HG02938 (cell line): Measurements from ENCODE around the gene CECR2.

Experiments
- ATAC-seq: cut with Tn5 transposase; IDR thresholded peaks from one replicate; pipeline ENCODE4 v1.9.1; 2021; ENCODE audit warnings: mild to moderate bottlenecking, moderate library complexity; ENCODE audit not compliant: unreplicated experiment

CECR2 gene

DNA sequence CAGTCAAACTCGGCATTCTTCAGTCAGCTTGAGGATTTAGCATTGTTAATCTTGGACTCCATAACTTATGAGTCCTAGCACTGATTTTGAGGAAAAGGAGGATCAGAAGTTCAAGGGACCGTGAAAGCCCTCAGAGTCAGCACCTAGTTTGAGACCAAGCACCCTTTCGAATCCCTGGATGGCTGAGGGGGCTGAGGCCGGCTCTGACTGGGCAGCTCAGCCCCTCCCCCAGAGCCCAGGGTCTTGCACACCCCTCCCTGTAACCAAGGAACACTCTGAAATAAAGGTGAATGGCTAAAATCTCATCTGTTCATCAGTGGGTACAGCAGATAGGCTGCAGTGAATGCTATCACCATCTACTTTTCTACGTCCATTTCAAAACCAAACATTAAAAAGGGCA is 221.3 kb downstream of the CECR2 start:
- no peak for ATAC-seq

DNA sequence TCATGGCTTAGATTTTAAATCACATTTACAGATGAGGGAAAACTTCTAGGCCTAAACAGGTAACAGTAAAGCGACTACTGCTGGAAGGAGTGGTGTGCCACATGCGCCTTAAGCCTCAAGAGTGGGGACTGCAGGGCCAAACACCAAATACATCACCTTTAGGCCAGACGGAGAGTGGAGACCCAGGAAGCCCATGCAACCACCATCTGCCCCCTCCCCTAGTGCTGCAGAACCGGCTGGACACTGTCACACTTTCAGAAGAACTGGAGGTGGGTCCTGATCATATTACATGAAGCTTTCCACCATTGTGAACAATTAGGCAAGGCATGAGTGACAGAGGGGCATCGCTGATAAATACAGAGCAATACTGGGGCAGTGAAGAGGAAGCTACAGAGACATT is 222.9 kb downstream of the CECR2 start:
- ATAC-seq: no peak

DNA sequence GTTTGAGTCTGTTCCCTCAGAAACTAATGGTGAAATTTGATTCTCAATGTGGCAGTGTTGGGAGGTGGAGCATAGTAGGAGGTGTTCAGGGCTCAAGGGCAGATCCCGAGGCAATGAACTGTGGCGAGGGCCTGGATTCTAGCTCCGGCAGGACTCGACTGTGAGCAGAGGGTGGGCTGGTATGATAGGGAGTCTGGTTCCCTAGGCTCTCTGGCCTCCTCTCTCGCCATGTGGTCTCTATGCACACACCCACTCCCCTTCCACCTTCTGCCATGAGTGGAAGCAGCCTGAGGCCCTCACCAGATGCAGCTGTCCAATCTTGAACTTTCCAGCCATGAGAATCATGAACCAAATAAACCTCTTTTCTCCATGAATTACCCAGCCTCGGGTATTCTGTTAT is 227.0 kb downstream of the CECR2 start:
- ATAC-seq: no peak

DNA sequence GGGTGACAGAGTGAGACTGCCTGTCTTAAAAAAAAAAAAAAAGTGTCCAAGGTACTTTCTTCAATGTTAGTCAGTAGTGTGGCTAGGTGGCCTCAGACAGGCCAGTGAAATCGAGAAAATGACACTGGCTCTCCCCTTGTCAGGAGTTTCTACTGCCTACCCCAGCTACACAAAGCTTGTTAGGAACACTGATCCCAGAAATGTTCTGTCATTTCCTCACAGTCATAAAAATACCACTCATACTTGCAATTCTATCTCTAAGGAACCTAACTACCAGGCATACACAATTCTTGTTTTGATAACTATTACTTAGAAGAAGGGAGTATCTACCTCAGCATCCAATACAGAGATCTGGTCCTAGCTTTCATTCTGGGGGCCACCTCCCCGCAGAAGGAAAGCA is 228.0 kb downstream of the CECR2 start:
- no peak for ATAC-seq

DNA sequence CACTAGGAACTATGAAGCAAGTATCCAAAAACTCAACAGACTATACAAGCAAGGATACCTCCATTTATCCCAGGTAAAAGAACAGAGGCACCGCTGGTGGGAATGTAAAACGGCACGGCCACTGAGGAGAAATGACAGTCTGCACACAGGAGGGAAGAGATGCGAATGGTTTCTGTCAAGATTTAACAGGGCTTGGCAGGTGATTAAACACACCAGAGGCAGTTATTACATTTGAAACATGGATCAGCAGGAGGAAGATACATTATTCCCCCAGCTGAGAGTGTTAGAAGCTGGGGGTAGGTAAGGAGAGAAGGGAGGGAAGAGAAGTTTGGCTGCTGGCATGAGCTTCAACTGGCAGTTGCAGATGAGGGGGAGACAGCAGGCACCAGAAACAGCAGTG is 229.1 kb downstream of the CECR2 start:
- ATAC-seq: no peak

DNA sequence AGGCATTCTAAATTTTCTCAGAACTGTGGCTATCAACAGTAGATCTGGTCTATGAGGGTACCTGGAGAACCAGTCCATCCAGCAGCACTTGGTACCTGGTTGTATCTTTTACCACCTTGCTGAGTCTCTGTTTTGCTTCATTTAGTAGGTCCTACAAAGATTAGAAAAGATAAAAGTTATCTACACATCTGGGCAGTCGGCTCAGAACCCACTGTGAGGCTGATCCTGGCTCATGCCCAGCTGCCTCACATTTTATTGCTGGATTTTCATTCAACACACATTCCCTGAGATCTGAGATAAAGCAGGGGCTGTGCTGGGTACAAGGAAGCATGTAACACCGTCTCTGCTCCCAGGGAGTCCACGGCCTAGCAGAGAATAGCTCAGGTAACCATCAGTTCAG is 231.8 kb downstream of the CECR2 start:
- no peak for ATAC-seq

DNA sequence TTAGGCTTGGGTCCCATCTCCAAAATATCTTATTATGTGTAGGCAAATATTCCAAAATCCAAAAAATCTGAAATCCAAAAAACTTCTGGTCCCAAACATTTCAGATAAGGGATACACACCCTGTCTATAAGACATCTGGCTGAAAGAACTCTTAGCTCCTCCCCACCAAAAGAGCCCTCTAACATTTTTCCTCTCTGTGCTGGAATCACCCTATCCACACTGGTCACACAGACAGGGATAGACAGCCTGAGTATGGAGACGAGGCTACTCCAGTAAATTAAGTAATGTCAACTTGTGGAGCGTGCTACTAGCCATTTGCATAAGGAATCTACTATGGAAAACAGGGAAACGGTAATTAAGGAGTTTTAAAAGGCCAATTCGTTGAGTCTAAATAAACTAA is 234.4 kb downstream of the CECR2 start:
- no peak for ATAC-seq

DNA sequence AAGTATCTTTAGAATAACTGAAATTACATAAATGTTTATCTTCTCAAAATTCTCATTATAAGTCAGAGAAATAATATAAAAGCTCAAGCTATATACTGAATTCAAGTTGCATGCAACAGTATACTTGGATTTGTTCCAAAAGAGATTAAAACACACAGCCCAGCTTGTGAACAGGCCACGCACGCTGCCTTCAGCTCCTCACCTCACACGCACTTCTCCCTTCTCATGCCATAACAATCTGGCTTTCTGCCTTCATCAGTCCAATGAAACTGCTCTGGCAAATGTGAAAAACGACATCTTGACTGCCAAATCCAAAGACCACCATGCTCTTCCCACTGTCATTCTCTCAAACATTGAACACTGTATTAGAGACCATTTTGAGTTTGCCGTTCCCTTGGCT is 237.2 kb downstream of the CECR2 start:
- ATAC-seq: no peak
